ENCODE data around the gene EFEMP2.

Gene EFEMP2

DNA sequence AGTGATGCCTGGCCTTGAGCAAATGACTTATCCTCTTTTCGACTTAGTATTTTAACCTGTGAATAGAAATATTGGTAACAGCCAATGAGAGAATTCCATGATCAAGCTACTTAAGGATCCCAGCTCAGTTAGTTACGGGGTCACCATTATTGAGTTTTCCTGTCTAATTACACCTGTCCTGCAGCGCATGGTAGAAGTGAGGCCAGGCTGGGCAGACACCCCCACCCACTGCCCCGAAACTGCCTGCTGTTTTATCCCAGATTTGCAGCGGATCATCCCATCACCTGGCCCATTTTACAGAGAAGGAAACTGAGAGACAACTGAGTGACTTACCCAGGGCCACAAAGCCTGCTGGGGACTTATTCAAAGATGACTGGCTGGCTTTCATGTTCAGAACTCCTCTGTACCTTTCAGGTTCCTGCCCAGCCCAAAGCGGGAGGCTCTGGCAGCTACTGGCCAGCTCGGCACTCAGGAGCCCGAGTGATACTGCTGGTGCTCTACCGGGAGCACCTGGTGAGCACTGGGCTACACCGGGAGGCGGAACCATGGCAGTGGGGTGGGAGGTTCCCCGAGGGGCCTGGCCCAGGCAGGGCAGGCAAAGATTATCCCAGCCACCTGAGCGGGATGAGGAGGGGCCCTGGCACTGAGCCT, 10.9 kb downstream of the EFEMP2 start:
- no peak for DNase-seq (ENCODE audit: low spot score)

GRCh38 chr11:65861165-65861505, 11.5 kb downstream of the EFEMP2 start:
- TF ChIP-seq, protein P1, sequence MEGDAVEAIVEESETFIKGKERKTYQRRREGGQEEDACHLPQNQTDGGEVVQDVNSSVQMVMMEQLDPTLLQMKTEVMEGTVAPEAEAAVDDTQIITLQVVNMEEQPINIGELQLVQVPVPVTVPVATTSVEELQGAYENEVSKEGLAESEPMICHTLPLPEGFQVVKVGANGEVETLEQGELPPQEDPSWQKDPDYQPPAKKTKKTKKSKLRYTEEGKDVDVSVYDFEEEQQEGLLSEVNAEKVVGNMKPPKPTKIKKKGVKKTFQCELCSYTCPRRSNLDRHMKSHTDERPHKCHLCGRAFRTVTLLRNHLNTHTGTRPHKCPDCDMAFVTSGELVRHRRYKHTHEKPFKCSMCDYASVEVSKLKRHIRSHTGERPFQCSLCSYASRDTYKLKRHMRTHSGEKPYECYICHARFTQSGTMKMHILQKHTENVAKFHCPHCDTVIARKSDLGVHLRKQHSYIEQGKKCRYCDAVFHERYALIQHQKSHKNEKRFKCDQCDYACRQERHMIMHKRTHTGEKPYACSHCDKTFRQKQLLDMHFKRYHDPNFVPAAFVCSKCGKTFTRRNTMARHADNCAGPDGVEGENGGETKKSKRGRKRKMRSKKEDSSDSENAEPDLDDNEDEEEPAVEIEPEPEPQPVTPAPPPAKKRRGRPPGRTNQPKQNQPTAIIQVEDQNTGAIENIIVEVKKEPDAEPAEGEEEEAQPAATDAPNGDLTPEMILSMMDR (IDR thresholded peaks at IDR 0.05; ENCODE audit: extremely low read depth, missing control alignments) = no peak
- no peak for DNase-seq (ENCODE audit: low spot score)

More for the DNA sequence above, 10.9 kb downstream of the EFEMP2 start:
- TF ChIP-seq, protein P1 (IDR thresholded peaks at IDR 0.05; ENCODE audit: extremely low read depth, missing control alignments) = no peak

DNA sequence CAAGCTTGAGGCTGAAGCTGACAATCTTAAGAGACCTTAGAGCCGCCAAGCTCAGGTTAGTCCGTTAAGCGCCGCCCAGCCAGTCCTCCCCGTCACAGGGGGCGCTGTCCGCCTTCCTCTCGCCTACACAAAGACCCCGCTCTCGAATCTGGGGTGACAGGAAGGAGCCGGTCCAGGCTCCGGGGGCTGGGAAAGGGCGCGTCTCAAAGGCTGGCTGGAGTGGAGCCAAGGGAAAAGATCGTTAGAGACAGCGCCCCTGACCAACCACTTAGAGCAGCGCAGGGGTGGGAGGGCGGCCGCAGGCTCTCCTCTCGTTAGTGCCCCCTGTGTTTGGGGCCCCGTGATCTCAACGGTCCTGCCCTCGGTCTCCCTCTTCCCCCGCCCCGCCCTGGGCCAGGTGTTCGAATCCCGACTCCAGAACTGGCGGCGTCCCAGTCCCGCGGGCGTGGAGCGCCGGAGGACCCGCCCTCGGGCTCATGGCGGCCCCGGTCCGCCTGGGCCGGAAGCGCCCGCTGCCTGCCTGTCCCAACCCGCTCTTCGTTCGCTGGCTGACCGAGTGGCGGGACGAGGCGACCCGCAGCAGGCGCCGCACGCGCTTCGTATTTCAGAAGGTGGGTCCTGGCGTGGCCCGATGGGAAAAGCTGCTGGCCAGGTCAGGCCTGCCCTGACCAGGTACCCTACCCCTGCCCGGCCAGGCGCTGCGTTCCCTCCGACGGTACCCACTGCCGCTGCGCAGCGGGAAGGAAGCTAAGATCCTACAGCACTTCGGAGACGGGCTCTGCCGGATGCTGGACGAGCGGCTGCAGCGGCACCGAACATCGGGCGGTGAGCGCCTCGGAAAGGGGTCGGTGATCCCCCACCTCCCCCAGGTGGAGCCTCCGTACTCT, 12.1 kb downstream of the EFEMP2 start, which contains the start of gene MUS81:
TSS of gene MUS81 (plus strand) at position 156 of the 887 bp plus-strand sequence. CDS start at position 477, 321 bp downstream.
- DNase-seq (ENCODE audit: low spot score) = peak; percentile 95
- TF ChIP-seq, protein P1 (IDR thresholded peaks at IDR 0.05; ENCODE audit: extremely low read depth, missing control alignments) = peak; percentile 64

- DNase-seq (ENCODE audit: low spot score) = no peak
These were observed 12.8 kb downstream of the EFEMP2 start for GRCh38 chr11:65859812-65860277.

GRCh38 chr11:65859095-65859811, 13.3 kb downstream of the EFEMP2 start:
- peak; percentile 96 for DNase-seq (ENCODE audit: low spot score)
- TF ChIP-seq, protein P1 (IDR thresholded peaks at IDR 0.05; ENCODE audit: extremely low read depth, missing control alignments) = no peak

More at GRCh38 chr11:65859812-65860277, 12.8 kb downstream of the EFEMP2 start:
- TF ChIP-seq, protein P1 (IDR thresholded peaks at IDR 0.05; ENCODE audit: extremely low read depth, missing control alignments) = no peak

- DNase-seq (ENCODE audit: low spot score) = no peak
These were observed 13.9 kb downstream of the EFEMP2 start for GRCh38 chr11:65858681-65859087.

More at GRCh38 chr11:65858681-65859087, 13.9 kb downstream of the EFEMP2 start:
- TF ChIP-seq, protein P1 (IDR thresholded peaks at IDR 0.05; ENCODE audit: extremely low read depth, missing control alignments) = no peak

Measured in GM20000 (cell line).